ENCODE data around the gene SRA1. TPM values are rescaled to one million over a fixed set of nuclear protein-coding genes. Genes with fewer than 3 reads are reported as not detected.
A peak's percentile ranks its signal among the peaks of the same experiment; 100 is the strongest.

Gene SRA1
- total and polyA plus RNA-seq, 2 experiments from 2014 or later: 22.8 to 80.6 TPM

GRCh38 chr5:140565780-140566095, 8.5 kb upstream of the SRA1 start:
- TF ChIP-seq CTCF (IDR thresholded peaks at IDR 0.05; ENCODE audit: low read depth, low read length): no peak
- H3K27ac ChIP-seq: no peak overlapping the region
- peaks cover 4% of the 10 kb centered on the region for H3K36me3 ChIP-seq
- H3K4me1 ChIP-seq (ENCODE audit: low read depth): peaks cover 14% of the 10 kb centered on the region
- DNase-seq (ENCODE audit: low read depth in 1 of 2, low spot score in 1 of 2): peak in 1 of 2 donors; percentile 23
- no peaks in the 10 kb centered on the region for H3K27me3 ChIP-seq
- no peaks in the 10 kb centered on the region for H3K9me3 ChIP-seq (ENCODE audit: low read depth)
- peak overlapping the region; percentile 50 for H3K4me3 ChIP-seq

- Histone ChIP-seq H3K4me3 (peak overlapping the region; percentile 50), H3K9me3 (ENCODE audit: low read depth) (no peaks in the 10 kb centered on the region), H3K36me3 (peaks cover 4% of the 10 kb centered on the region), H3K27ac (peak overlapping the region; percentile 85), H3K4me1 (ENCODE audit: low read depth) (peaks cover 14% of the 10 kb centered on the region), H3K27me3 (no peaks in the 10 kb centered on the region)
- DNase-seq (ENCODE audit: low read depth in 1 of 2, low spot score in 1 of 2): peak in 1 of 2 donors; percentile 15
- TF ChIP-seq CTCF (IDR thresholded peaks at IDR 0.05; ENCODE audit: low read depth, low read length): no peak
These were observed 7.9 kb upstream of the SRA1 start for GRCh38 chr5:140565024-140565779.

- DNase-seq (ENCODE audit: low read depth in 1 of 2, low spot score in 1 of 2): peak; percentile 97 to 99
- Histone ChIP-seq H3K4me1 (ENCODE audit: low read depth) (peaks cover 14% of the 10 kb centered on the region), H3K27me3 (no peaks in the 10 kb centered on the region), H3K36me3 (peaks cover 4% of the 10 kb centered on the region), H3K4me3 (peak within 1 kb of the TSS; percentile 50), H3K27ac (peak within 1 kb of the TSS; percentile 85), H3K9me3 (ENCODE audit: low read depth) (no peaks in the 10 kb centered on the region)
- no peak for TF ChIP-seq CTCF (IDR thresholded peaks at IDR 0.05; ENCODE audit: low read depth, low read length)
These were observed 7.1 kb upstream of the SRA1 start, which contains the start of the genes APBB3 and SLC35A4 for GRCh38 chr5:140564196-140565023. TSS of gene APBB3 (minus strand) at chr5:140564598. CDS start at chr5:140564245, 353 bp downstream. TSS of gene SLC35A4 (plus strand) at chr5:140564828. CDS start at chr5:140567170, 2,342 bp downstream.

- Histone ChIP-seq H3K4me1 (ENCODE audit: low read depth) (peaks cover 14% of the 10 kb centered on the region), H3K4me3 (peak overlapping the region; percentile 50), H3K36me3 (peaks cover 4% of the 10 kb centered on the region), H3K27me3 (no peaks in the 10 kb centered on the region), H3K9me3 (ENCODE audit: low read depth) (no peaks in the 10 kb centered on the region), H3K27ac (no peak overlapping the region)
- TF ChIP-seq CTCF (IDR thresholded peaks at IDR 0.05; ENCODE audit: low read depth, low read length): no peak
- DNase-seq (ENCODE audit: low read depth in 1 of 2, low spot score in 1 of 2): no peak
These were observed 6.3 kb upstream of the SRA1 start for GRCh38 chr5:140563596-140563995.

- DNase-seq (ENCODE audit: low read depth in 1 of 2, low spot score in 1 of 2): no peak
- H3K27me3 ChIP-seq: no peaks in the 10 kb centered on the region
- H3K9me3 ChIP-seq (ENCODE audit: low read depth): no peaks in the 10 kb centered on the region
- no peak overlapping the region for H3K27ac ChIP-seq
- no peak overlapping the region for H3K4me3 ChIP-seq
- peaks cover 18% of the 10 kb centered on the region for H3K4me1 ChIP-seq (ENCODE audit: low read depth)
- H3K36me3 ChIP-seq: peaks cover 4% of the 10 kb centered on the region
- TF ChIP-seq CTCF (IDR thresholded peaks at IDR 0.05; ENCODE audit: low read depth, low read length): no peak
These were observed 4.7 kb upstream of the SRA1 start for GRCh38 chr5:140561753-140562523.
